Measurements from ENCODE around the gene MMAB.

DNA sequence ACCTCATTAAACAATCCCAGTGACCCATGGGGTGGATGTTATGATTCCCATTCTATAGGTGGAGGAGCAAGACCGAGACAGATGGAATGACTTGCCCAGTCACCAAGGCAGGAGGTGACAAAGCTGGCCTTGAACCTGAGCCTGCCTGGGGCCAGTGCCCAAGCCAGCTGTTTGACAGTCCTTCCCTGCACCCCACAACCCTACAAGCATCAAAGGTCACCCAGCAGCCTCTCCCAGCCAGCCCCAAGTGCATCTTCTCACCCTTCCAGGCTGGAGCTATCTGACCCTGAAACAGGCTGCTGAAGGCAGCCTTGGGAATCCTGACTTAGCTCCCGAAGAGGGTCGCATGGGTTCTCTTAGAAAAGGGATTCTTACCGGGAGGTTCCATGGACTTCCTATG, 20.3 kb downstream of the MMAB start:
- TF ChIP-seq, protein P1, sequence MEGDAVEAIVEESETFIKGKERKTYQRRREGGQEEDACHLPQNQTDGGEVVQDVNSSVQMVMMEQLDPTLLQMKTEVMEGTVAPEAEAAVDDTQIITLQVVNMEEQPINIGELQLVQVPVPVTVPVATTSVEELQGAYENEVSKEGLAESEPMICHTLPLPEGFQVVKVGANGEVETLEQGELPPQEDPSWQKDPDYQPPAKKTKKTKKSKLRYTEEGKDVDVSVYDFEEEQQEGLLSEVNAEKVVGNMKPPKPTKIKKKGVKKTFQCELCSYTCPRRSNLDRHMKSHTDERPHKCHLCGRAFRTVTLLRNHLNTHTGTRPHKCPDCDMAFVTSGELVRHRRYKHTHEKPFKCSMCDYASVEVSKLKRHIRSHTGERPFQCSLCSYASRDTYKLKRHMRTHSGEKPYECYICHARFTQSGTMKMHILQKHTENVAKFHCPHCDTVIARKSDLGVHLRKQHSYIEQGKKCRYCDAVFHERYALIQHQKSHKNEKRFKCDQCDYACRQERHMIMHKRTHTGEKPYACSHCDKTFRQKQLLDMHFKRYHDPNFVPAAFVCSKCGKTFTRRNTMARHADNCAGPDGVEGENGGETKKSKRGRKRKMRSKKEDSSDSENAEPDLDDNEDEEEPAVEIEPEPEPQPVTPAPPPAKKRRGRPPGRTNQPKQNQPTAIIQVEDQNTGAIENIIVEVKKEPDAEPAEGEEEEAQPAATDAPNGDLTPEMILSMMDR (IDR thresholded peaks at IDR 0.05 in 2 of 3, conservative IDR thresholded peaks at IDR 0.05 in 1 of 3; ENCODE audit: borderline replicate concordance in 1 of 3, insufficient read depth in 1 of 3, low read depth in 2 of 3, low read length in 2 of 3) = no peak
- no peak for TF ChIP-seq POLR2AphosphoS5 (IDR thresholded peaks at IDR 0.05; ENCODE audit: low read depth, low read length)
- TF ChIP-seq, protein P2, sequence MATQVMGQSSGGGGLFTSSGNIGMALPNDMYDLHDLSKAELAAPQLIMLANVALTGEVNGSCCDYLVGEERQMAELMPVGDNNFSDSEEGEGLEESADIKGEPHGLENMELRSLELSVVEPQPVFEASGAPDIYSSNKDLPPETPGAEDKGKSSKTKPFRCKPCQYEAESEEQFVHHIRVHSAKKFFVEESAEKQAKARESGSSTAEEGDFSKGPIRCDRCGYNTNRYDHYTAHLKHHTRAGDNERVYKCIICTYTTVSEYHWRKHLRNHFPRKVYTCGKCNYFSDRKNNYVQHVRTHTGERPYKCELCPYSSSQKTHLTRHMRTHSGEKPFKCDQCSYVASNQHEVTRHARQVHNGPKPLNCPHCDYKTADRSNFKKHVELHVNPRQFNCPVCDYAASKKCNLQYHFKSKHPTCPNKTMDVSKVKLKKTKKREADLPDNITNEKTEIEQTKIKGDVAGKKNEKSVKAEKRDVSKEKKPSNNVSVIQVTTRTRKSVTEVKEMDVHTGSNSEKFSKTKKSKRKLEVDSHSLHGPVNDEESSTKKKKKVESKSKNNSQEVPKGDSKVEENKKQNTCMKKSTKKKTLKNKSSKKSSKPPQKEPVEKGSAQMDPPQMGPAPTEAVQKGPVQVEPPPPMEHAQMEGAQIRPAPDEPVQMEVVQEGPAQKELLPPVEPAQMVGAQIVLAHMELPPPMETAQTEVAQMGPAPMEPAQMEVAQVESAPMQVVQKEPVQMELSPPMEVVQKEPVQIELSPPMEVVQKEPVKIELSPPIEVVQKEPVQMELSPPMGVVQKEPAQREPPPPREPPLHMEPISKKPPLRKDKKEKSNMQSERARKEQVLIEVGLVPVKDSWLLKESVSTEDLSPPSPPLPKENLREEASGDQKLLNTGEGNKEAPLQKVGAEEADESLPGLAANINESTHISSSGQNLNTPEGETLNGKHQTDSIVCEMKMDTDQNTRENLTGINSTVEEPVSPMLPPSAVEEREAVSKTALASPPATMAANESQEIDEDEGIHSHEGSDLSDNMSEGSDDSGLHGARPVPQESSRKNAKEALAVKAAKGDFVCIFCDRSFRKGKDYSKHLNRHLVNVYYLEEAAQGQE (IDR thresholded peaks at IDR 0.05; ENCODE audit: low read depth) = no peak
- no peak for TF ChIP-seq RAD21 (IDR thresholded peaks at IDR 0.05; ENCODE audit: low read depth)
- TF ChIP-seq POLR2A (IDR thresholded peaks at IDR 0.05; ENCODE audit: borderline replicate concordance, extremely low read depth, insufficient read depth, insufficient read length) = no peak
- no peak for TF ChIP-seq ELF1 (IDR thresholded peaks at IDR 0.05; ENCODE audit: borderline replicate concordance, low read depth)
- no peak for TF ChIP-seq EZH2phosphoT487 (IDR thresholded peaks at IDR 0.05; ENCODE audit: borderline replicate concordance)
- no peak for TF ChIP-seq FOSL1 (IDR thresholded peaks at IDR 0.05; ENCODE audit: low read depth)
- no peak for TF ChIP-seq SP1 (IDR thresholded peaks at IDR 0.05; ENCODE audit: low read depth)
- TF ChIP-seq, protein P3, sequence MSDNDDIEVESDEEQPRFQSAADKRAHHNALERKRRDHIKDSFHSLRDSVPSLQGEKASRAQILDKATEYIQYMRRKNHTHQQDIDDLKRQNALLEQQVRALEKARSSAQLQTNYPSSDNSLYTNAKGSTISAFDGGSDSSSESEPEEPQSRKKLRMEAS (IDR thresholded peaks at IDR 0.05) = no peak
- no peak for TF ChIP-seq ZNF274 (IDR thresholded peaks at IDR 0.05; ENCODE audit: low read depth, low read length)
- no peak for TF ChIP-seq YY1 (IDR thresholded peaks at IDR 0.05; ENCODE audit: extremely low read depth, insufficient replicate concordance, low read depth, low read length)
- no peak for TF ChIP-seq EZH2 (IDR thresholded peaks at IDR 0.05)
- TF ChIP-seq EGR1 (IDR thresholded peaks at IDR 0.05; ENCODE audit: low read depth) = no peak
